Islet of Langerhans (tissue), 1 donor: ENCODE measurements around the gene A1BG.
"Not testable (repeated sequence)": the region's sequence is repeated elsewhere in the genome, so short reads cannot be mapped to it uniquely, and the experiment has no call there.

Experiments
- FAIRE-seq: peaks from one replicate; lab custom pipeline; 2011; peaks lifted over from hg19 to GRCh38; lab: Jason Lieb, UNC

The A1BG gene

GRCh38 chr19:58336216-58336615 is 17.1 kb downstream of the A1BG start:
- no peak for FAIRE-seq

DNA sequence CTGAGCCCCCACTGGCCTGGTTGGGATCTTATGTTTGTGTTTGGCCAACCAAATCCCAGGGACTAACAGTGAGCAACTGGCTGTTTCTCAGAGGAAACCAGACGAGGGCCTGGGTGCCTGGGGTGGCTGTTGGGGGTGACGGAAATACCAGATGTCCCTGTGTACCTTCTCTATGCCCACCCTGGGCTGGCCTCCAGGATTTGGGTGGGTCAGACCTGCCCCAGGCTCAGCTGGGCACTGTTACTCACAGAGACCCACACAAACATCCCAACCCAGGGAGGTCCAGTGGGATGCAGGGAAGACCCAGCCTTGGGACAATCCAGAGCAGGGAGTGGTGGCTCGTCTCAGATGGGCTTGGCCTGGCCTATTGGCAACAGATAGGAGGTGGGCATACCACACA is 17.7 kb downstream of the A1BG start:
- FAIRE-seq, result no peak

GRCh38 chr19:58334691-58335249 is 18.5 kb downstream of the A1BG start:
- FAIRE-seq, result no peak

DNA sequence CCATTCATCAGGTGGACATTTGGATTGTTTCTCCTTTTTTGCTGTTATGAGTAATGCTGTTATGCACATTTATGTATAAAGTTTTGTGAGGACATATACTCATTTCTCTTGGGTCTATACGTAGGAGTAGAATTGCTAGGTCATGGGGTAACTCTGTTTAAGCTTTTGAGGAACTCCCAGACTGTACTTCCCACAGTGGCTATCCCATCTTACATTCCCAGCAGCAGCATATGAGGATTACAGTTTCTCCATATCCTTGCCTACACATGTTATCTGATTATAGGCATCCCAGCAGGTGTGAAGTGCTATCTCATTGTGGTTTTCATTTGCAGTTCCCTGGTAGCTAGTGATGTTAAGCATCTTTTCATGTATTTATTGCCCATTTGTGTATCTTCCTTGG is 20.6 kb downstream of the A1BG start:
- FAIRE-seq, result no peak

DNA sequence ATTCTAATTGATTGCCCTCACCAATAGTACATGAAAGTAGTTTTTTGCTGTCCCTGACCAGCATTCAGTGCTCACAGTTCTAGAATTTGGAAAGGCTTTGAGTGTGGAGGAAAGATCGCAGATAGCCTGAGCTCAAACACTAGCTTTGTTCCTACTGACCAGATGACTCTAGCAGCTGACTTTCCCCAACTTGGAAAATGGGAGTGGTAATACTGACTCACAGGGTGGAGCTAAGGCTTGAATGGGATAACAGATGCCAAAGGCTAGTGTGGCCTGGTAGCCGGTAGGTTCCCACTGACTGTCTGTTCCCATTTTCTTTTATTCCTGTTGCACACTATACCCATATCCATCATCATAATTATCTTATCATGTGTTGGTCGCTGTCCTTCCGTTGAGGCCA is 22.8 kb downstream of the A1BG start:
- no peak for FAIRE-seq

- no peak for FAIRE-seq
Observed at GRCh38 chr19:58328999-58329398, 24.3 kb downstream of the A1BG start.

DNA sequence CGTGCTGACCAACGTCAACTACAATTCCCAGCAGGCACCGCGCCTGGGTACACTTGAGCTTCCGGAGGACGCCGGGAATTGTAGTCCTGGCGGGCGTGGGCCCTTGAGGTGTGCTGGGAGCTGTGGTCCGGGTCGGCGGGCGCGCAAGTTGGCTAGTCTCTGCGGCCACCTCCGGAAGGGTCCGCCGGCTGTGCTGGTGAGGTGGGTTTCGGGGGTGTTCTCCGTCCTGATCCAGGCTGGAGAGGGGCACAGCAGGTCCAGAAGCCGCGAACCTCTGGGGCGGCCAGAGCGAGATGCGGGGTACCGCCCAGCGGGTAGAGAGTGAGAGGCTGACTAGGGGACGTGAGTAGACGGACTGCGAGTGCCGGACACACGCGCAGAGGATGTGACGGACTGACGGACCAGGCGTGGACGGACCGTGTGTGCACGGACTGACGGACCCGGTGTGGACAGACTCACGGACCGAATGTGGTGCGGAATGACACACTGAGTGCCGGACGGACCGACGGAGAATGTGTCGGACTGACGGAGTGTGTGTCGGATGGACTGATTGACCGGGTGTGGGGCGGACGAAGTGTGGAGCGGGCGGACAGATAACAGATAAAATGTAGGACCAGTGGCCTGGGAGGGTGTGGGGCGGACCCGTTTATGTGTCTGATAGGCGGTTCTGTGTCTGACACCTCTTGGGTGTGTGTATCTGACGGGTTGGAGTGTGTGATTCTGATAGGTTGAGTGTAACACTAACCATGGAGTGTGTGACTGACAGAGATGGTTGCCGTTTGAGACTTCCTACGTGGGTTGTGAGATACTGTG is 26.2 kb downstream of the A1BG start, which contains the start of gene ZSCAN22:
Gene ZSCAN22 (plus strand): TSS at position 81 of the 813 bp plus-strand sequence. CDS start 7,809 bp downstream, outside the sequence.
- FAIRE-seq, result no peak

GRCh38 chr19:58326501-58326913 is 26.8 kb downstream of the A1BG start:
- FAIRE-seq, result no peak

DNA sequence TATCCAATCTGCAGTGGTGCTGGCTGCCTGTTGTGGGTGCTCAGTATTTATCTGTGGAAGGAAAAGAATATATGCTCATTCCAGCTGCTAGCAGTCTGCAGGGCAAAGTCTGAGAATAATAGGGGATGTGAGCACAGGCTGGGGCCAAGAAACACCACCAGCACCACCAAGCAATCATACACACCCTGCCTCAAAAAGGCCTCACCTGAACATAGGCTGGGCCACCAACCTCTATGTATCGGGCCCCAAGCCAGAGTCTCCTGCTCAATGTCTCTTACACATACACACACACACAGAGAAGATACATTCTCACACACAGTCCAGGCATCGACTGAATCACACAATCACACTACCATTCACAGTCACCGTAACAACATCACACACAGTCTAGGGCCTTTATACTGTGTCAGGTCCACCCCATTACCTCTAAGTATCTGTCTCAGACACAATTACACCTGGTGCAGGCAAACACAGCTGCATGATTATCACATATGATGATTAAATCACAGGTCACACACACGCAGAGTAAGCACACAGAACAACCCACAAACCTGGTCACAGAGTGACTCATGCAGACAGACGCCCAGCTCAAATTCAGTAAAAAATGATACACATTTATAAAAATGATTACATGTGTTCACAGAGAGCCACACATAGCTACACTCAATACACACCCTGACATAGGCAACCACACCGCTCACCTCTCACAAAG is 27.8 kb downstream of the A1BG start:
- FAIRE-seq, result no peak

GRCh38 chr19:58319241-58319640 is 34.1 kb downstream of the A1BG start:
- FAIRE-seq, result no peak

- no peak for FAIRE-seq
Observed at GRCh38 chr19:58318297-58318696, 35.0 kb downstream of the A1BG start.

GRCh38 chr19:58317476-58318072 is 35.7 kb downstream of the A1BG start:
- FAIRE-seq, result no peak

DNA sequence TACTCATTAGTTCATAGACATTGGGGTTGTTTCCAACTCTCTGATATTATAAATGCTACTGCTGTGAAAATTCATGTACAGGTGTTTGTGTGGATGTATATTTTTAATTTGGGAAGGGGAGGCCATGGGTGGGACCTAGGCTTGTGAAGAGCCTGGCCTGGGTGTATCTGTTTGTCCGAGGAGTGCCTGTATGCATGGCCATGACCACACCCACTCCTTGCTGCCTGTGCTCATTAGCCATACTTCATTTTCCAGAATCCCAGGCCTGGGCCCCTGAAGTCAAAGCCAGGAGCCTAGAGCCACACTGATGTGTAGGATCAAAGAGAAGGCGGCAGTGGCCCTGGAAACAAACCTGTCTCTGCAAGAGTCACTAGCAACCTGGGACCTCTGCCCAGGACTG is 37.7 kb downstream of the A1BG start:
- no peak for FAIRE-seq

- no peak for FAIRE-seq
Observed at GRCh38 chr19:58311345-58311865, 41.9 kb downstream of the A1BG start.

DNA sequence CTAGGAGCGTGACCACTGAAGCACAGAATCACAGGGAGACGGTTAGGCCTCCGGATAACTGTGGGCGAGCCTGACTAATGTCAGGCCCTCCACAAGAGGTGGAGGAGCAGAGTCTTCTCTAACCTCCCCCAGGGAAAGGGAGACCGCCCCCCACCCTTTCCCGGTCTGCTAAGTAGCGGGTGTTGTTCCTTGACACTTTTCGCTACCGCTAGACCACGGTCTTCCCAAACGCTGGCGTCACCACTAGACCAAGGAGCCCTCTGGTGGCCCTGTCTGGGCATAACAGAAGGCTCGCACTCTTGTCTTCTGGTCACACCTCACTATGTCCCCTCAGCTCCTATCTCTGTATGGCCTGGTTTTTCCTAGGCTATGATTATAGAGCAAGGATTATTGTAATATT is 42.6 kb downstream of the A1BG start:
- not testable (repeated sequence) for FAIRE-seq

DNA sequence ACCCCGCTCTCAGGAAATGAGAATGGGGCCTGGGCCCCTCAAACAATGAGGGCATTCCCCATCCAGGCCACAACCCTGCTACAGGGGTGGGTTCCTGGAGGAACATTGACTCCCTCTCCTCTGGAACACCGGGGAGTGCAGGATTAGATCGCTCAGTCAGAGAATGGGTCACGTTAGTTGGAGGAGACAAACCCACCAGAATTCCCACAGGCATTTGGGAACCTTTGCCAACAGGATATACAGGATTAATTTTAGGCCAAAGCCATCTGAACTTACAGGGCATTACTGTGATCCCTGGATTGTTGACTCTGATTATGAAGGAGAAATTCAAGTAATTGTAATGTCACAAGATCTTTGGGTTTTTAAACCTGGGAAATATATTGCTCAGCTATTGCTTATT is 45.6 kb downstream of the A1BG start:
- FAIRE-seq, result no peak

- FAIRE-seq, result no peak
Observed at GRCh38 chr19:58305932-58306323, 47.4 kb downstream of the A1BG start.

- no peak for FAIRE-seq
Observed at GRCh38 chr19:58305065-58305931, 48.0 kb downstream of the A1BG start, which contains the start of gene ERVK3-1. ERVK3-1 (plus strand) TSS chr19:58305377; CDS start chr19:58312169, 6,792 bp downstream.

GRCh38 chr19:58304748-58305064 is 48.6 kb downstream of the A1BG start:
- FAIRE-seq, result peak; percentile 53

GRCh38 chr19:58304255-58304654 is 49.0 kb downstream of the A1BG start:
- FAIRE-seq, result no peak

DNA sequence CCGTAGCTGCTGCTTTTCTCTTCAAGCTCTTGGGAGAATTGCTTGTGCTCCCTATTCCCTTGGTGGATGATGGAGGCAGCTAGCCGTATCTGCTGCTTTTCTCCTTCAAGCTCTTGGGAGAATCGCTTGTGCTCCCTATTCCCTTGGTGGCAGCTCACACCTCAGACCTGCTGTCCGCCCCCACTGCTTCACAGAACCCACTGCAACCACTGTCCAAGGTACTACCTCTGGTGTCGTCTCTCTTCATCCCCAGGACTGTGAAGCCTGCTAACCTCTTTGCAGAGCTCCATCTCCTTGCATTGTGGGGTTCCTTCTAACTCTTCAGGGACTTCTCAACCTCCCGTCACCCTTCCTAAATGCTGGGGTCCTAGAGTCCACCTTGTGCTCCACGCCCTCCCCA is 52.7 kb downstream of the A1BG start:
- FAIRE-seq, result no peak

- FAIRE-seq, result no peak
Observed at GRCh38 chr19:58296104-58296503, 57.2 kb downstream of the A1BG start.
